Measurements from ENCODE around the gene LHB. TPM values are rescaled to one million over a fixed set of nuclear protein-coding genes. Genes with fewer than 3 reads are reported as not detected.
A peak's percentile ranks its signal among the peaks of the same experiment; 100 is the strongest.

Gene LHB
- total RNA-seq, 3 donors from 2014 or later = not detected

GRCh38 chr19:48997972-48998371 is 18.9 kb downstream of the LHB start:
- H3K36me3 ChIP-seq = no peaks in the 10 kb centered on the region
- H3K4me3 ChIP-seq = no peak overlapping the region
- no peaks in the 10 kb centered on the region for H3K9me3 ChIP-seq
- no peak for TF ChIP-seq POLR2A (IDR thresholded peaks at IDR 0.05)
- TF ChIP-seq CTCF (IDR thresholded peaks at IDR 0.05) = no peak
- TF ChIP-seq POLR2AphosphoS5 (IDR thresholded peaks at IDR 0.05) = no peak
- intact Hi-C loops (cut with DNase I; ENCODE audit: low total_unique reads) = no loop called here
- no peaks in the 10 kb centered on the region for H3K27me3 ChIP-seq
- peaks cover 0 to 2% of the 10 kb centered on the region in 2 donors for H3K4me1 ChIP-seq
- no peak overlapping the region for H3K27ac ChIP-seq
- DNase-seq (ENCODE audit: low spot score in 2 of 2) = no peak

GRCh38 chr19:48994035-48994386 is 22.9 kb downstream of the LHB start:
- DNase-seq (ENCODE audit: low spot score in 2 of 2) = no peak
- no peaks in the 10 kb centered on the region for H3K9me3 ChIP-seq
- peak overlapping the region; percentile 89 to 93 for H3K27ac ChIP-seq
- TF ChIP-seq POLR2A (IDR thresholded peaks at IDR 0.05) = no peak
- no peak for TF ChIP-seq CTCF (IDR thresholded peaks at IDR 0.05)
- no peak for TF ChIP-seq POLR2AphosphoS5 (IDR thresholded peaks at IDR 0.05)
- peaks cover 10 to 19% of the 10 kb centered on the region in 2 donors for H3K4me1 ChIP-seq
- H3K27me3 ChIP-seq = no peaks in the 10 kb centered on the region
- H3K4me3 ChIP-seq = peak overlapping the region; percentile 80 to 88 (median 85)
- H3K36me3 ChIP-seq = no peaks in the 10 kb centered on the region
- intact Hi-C loops (cut with DNase I; ENCODE audit: low total_unique reads) = no loop called here

GRCh38 chr19:48993175-48994034 is 23.5 kb downstream of the LHB start, which contains the start of the genes GYS1 and RUVBL2:
GYS1 (minus strand) TSS chr19:48993309; CDS start chr19:48993112, 197 bp downstream.
RUVBL2 (plus strand) TSS chr19:48993887; CDS start chr19:48993912, 25 bp downstream.
- peak; percentile 99 for DNase-seq (ENCODE audit: low spot score in 2 of 2)
- peak within 1 kb of the TSS; percentile 80 to 88 (median 85) for H3K4me3 ChIP-seq
- H3K4me1 ChIP-seq = peaks cover 10 to 19% of the 10 kb centered on the region in 2 donors
- no peaks in the 10 kb centered on the region for H3K27me3 ChIP-seq
- H3K9me3 ChIP-seq = no peaks in the 10 kb centered on the region
- peak; percentile 99 for TF ChIP-seq CTCF (IDR thresholded peaks at IDR 0.05)
- TF ChIP-seq POLR2AphosphoS5 (IDR thresholded peaks at IDR 0.05) = peak; percentile 81 to 88 (median 81)
- peak; percentile 65 for TF ChIP-seq POLR2A (IDR thresholded peaks at IDR 0.05)
- no peaks in the 10 kb centered on the region for H3K36me3 ChIP-seq
- peak within 1 kb of the TSS; percentile 89 to 93 for H3K27ac ChIP-seq
- intact Hi-C loops (cut with DNase I; ENCODE audit: low total_unique reads) = no loop called here

GRCh38 chr19:48992581-48993174 is 24.2 kb downstream of the LHB start:
- Histone ChIP-seq H3K27ac (peak overlapping the region; percentile 89 to 93), H3K9me3 (no peaks in the 10 kb centered on the region), H3K36me3 (no peaks in the 10 kb centered on the region), H3K4me3 (peak overlapping the region; percentile 80 to 88 (median 85)), H3K27me3 (no peaks in the 10 kb centered on the region), H3K4me1 (peaks cover 10 to 19% of the 10 kb centered on the region in 2 donors)
- intact Hi-C loops (cut with DNase I; ENCODE audit: low total_unique reads) = no loop called here
- no peak for TF ChIP-seq POLR2A (IDR thresholded peaks at IDR 0.05)
- TF ChIP-seq POLR2AphosphoS5 (IDR thresholded peaks at IDR 0.05) = no peak
- no peak for TF ChIP-seq CTCF (IDR thresholded peaks at IDR 0.05)
- DNase-seq (ENCODE audit: low spot score in 2 of 2) = no peak

Data from breast epithelium (tissue), 4 donors.